ENCODE measurements around the gene EXD3.

Gene EXD3

DNA sequence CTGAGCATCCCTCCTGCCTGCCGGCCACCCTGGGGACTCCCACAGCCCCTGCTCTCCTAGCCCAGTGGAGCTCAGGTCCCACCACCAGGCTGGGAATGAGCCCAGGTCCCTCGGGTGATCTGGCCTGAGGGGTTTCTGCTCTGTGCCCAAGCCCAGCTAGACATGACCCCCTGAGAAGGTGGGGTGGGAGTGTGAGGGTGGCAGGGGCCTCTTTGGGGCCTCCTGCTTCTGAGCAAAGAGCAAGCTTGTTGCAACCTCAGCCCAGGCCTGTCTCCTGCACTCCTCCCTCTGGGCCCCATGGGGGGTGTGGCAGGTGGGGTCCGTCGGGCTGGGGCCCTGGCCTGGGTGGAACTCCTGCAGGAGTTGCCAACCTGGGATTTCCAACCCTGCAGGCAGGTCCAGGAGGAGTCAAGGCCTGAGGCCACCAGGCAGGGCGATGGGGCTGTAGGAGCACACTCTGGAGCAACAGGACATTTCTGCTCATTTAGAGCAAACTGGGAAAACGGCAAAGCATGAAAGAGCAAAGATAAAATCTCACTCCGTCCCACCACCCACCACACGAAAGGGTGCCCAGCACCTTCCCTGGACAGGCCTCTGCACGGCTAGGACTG is 109.5 kb downstream of the EXD3 start:
- no peak for DNase-seq

DNA sequence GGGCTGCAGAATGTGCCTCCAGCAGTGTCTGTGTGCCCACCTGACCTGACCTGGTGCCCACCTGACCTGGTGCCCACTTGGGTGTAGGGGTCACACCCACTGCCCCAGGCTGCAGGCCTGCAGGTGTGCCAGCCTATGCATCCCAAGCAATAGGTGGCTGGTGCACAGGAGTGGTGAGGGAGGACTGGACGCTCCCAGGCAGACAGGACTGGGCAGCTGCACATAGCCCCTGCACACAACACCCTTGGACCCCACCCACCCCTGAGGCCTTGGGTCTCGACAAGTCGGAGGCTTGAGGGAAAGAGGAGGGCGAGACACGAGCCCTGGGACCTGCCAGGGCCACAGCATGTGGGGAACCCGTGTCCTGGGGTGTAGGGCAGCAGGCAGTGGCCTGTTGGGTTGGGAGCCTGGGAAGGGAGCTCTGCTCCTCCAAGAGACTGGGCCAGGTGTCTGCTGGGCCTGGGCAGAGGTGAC is 110.1 kb downstream of the EXD3 start:
- DNase-seq = no peak

DNA sequence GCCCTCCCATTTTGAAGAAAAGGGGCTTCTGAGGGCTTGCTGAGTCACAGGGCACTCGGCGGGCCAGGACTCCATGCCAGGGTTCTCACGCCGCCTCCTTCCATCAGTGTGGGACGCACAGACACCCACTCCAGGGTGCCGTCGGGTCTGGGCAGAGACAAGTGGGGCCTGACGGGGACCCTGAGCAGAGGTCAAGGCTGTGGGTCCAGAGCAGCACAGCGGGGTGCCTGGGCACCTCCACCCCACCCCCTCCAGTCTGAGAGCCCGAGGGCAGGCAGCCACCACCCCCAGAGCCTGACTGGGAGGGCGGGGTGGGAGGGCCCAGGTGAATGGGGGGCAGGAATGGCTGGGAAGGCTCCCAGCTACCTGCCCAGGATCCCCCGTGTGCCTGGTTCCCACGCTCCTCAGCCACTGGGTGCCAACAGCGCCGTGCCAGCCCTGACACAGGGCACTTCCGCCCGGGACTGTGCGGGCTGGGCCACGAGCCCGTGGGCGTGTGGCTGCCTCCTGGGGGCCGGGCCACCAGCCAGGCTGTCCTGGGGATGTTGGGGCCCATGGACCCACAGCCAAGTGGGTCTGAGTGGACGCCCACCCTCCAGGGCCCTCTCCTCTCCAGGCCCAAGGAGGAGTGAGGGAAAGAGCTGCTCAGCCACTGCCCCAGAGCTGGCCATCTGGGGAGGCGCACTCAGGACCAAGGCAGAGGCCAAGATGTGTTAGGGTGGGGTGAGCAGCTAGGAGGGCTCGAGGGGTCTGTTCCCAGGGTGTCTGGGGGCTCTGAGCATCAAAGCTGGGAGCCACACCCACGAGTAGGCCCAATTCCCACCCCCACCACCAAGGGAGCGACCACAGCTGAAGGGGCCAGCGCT is 110.7 kb downstream of the EXD3 start:
- DNase-seq = no peak

DNA sequence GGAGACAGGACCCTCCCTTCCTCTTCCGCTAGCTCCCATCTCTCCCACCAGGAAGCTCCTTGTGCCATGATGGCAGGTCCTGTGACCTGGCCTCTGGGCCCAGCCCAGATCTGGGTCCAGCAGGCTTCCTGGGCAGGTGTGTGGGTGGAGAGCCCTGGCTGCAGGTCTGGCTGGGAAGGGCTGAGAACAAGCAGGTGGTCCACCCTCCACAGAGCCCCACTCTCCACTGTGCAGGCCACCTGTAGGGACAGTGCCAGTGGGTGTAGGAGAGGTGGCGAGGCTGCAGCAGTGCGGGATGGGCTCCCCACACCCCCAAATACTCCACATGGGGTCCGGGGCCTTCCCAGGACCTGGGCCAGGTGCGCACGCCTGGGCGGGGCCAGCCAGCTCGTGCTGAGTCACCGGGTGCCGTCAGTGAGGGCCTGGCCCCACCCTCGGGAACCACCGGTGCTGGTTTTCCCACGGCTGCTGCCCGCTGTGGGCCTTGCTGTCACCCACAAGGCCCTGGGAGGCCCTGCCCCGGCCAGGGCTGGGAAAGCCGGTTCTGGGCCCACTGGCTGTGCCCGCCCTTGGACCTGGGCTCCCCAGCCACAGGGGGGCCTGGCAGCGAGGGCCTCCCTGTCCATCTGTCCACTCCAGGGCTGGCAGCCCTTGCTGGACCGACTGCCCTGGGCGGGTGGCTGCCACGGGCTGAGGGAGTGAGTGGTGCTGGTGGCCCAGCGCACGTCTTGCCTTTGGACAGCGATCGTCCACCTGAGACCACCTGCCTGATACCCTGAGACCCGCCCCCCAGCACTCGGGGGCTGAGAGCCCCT is 111.6 kb downstream of the EXD3 start:
- no peak for DNase-seq

- DNase-seq = no peak
Observed at GRCh38 chr9:137310189-137311052, 112.5 kb downstream of the EXD3 start.

DNA sequence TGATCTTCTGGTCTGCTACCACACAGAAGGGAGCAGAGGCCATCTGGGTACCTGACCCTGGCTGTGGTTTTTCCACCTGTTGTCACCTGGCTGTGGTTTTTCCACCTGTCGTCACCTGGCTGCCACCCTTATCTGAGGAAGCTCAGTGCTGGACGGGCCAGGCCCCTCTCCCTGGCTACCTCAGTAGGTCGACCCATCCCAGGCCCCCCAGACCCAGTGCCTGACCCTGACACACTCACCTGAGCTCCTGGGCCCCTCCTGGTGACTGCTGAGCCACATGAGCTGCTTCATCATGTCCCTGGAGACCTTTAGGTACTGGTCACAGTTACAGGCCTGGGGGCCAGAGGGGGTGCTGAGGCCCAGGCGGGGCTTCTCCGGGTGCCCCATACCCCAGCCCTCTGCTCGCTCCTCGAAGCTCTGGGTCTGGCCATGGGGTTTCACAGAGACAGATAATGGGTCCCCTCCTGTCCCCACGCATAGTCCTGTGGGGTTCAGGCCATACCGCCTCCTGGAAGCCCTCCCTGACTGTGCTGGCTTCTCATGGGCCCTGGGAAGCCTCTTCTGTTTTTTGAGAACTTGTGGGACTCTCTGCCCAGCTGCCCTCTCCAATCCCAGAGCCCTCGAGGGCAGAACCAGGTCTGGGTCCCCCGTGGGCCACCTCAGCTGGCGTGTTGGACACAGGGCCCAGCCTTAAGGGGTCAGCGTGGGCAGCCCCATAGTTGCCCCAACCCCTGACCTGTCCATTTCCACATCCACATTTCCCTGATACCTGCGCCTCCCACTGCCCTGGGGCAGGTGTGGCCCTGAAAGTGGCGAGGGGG is 113.4 kb downstream of the EXD3 start:
- no peak for DNase-seq

- no peak for DNase-seq
Observed at GRCh38 chr9:137308057-137308619, 114.8 kb downstream of the EXD3 start.

DNA sequence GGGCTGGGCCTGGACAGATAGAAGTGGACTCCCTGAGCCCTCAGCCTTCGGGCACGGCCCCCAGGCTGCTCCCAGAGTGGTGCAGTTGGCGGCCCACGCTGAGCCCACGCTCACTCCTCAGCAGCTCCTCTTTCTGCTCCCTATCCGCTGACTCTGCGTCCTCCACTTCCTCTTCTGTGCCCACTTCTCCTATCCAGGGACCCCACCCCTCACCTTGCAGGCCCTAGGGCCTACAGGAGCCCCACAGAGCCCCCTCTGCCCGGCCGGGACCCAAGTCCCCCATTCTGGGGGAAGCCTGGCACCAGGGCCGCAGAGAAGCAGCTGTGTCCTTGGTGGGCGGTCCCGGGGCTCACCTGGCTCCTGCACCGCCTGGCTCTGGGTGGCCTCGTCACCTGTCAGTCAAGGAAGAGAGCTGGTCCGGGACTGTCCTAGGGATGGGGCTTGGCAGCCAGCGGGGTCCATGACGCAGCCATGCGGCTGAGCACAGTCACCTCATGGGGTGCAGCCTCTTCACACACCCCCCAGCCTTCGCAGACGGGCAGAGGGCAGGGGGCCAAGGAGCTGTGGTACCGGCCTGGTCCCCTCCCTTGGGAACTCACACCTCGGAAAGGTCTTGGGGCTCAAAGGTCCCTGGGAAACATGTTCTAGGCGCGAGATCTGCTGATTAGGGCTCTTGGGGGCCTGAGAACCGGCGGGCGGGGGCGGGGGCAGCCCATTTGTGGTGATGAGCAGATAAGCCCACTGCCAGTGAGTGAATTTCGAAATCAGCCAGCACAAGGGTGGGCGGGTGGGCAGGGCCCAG is 115.5 kb downstream of the EXD3 start:
- DNase-seq = no peak

GRCh38 chr9:137306850-137307254 is 116.1 kb downstream of the EXD3 start:
- no peak for DNase-seq

DNA sequence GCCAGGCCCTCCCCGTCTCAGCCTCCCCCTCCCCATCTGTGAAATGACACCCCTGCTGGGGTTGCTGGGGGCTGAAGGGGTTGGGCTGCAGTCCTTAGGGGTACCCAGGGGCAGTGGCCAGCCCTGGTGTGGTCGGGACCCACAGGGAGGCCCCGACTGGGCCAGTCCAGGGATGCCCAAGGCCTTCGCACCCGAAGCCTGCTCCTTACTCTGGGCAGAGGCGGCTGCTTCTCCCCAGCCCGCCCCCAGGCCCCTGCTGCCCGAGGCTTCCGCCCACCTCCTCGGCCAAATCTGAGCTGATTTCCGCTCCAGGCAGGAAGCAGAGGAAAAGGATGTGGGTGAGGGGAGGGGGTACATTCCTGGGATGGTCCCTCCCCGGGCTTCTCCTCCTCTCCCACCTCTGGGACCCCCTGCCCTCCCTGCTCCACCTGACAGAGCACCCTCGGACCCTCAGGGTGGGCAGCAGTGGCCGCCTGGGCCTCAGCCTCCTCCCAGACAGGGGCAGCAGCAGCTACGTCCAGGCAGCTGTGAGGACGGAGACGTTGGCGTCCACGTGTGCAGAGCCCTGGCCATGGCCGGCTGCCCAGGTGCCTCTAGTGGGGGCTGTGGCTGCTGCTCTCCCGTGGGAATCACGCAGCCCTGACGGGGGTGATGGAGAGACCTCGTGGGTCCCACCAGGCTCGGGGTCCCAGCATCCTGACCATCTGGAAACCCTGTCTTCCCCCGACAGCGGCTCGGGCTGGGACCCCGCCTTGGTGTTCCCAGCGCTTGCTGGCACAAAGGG is 116.7 kb downstream of the EXD3 start:
- DNase-seq = no peak

DNA sequence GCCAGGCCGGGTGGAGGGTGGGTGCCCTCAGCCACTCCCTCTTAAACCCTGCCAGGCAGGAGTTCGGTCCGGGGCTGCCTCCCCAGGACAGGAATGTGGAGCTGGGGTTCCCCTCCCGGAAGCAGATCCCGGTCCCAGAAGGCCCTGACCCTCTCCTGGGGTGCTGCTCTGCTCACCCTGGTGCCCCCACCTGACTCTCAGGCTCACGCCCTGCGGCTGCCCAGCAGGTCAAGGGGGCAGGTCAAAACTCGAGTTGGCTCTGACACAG is 117.2 kb downstream of the EXD3 start:
- no peak for DNase-seq

- DNase-seq = no peak
Observed at GRCh38 chr9:137305060-137305797, 117.7 kb downstream of the EXD3 start.

DNA sequence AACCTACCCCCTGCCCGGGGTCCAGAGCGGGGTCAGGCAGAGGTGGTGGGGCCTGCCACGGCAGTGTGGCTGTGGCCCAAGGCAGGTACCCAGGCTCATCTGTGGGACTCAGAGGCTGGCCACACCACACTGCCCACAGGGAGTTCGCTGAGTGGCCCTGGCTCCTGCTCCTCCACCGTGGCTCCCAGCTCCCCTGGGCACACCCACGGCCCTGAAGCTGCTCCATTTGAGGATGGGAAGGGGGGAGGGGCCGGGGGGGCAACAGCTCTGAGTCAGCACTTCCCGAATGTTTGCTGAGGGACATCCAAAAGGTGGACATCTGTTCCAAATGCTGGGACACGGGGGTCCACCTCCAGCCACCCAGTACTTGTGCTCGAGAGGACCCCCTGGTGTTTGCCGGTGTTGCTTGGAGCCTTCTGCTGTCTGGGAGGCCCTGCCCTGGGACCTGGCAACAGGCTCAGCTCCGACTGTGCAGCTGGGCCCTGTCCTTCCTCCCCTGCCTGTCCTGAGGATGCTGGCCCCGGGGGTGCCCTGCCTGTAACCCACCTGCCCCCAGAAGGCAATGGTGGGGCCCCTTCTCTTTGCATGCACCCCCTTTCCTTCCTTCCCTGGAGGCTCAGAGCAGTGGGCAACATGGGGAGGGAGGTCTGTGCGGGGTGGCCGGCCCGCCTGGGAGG is 118.4 kb downstream of the EXD3 start:
- no peak for DNase-seq

- no peak for DNase-seq
Observed at GRCh38 chr9:137303893-137304382, 119.0 kb downstream of the EXD3 start.

DNA sequence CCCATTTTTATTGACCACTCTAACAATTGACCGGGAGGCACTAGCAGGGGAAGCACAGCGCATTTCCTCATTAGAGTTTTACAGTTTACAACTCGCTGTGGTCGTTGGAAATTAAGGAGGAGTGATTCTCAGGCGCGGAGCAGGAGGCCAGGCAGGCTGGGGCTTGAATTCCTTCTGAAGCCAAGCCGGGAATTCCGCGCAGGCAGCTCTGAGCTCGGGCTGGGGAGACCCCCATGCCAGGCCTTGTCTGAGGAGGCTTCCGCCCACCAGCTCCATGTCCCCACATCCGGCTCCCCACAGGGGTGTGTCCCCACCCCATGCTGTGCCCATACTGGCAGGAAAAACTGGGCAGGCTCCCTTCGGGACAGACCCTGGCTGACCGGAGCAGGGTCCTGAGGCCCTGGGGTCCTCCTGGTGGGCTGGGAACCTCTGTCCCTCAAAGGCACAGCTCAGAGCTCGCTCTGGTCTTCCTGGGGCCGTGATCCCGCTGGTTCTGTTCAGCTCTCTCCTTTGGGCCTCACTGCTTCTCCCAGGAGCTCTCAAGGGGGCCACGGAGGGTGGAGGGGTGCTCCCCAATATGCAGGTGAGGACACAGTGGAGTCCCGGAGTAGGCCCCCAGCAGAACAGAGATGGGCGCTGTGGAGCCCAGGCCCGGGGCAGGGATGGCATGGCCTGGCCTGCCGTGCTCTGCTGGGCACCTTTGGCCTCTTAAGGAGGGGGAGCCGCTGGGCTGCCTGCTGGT is 119.6 kb downstream of the EXD3 start:
- no peak for DNase-seq

GRCh38 chr9:137302449-137303150 is 120.4 kb downstream of the EXD3 start:
- DNase-seq = no peak

GRCh38 chr9:137302118-137302448 is 120.9 kb downstream of the EXD3 start, which contains the start of gene NRARP:
Gene NRARP (minus strand): TSS chr9:137302271. CDS start chr9:137301928, 343 bp downstream.
- DNase-seq = peak; percentile 50

Measured in NCI-H446 treated with DMSO at 0.1 percent for 48 hours (cell line).